Measurements from ENCODE around the gene FLOT2.

DNA sequence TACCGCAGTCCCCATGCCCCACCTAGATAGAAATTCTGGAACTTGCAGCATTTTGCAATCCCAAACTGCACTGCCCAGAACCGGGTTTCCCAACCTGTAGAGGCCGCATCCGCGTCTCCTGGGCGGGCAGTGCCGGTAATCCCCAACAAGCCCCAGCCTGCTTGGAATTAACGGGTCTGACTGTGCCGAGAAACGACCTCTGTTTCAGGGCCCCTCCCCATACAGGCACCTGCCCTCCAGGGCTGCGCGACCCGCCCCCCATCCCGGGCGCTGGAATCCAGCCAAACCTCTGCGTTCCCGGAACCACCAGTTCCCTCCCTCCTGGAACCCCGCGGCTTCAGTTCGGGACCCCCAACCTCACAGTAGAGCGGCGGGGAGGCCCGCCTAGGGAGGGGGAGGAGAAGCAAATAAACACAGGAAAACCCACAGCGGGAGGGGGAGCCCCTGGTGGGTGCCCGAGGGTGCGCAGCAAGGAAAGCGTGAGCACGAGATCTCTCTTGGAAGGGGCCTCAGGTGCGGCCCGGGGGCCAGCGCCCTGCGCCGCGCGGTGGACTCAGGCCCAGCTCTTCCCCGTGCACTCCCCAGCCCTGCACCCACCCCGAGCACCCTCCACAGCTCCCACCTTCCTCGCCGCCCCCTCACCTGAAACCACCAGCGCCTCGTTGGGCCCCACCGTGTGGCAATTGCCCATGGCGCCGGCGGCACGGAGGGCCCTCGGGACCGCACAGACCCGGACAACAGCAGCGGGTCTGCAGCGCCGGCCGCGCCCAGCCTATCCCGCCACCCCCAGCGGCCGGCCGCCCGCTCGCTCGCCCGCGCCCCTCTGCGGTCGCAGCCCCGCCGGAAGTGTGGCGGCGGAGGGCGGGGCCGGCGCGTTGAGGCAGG, at the start of gene FLOT2:
- TF ChIP-seq CTCF (conservative IDR thresholded peaks at IDR 0.05 in 1 of 2, IDR thresholded peaks at IDR 0.05 in 1 of 2; ENCODE audit: low read depth in 1 of 2, low read length in 2 of 2): peak; percentile 29 to 33
- TF ChIP-seq EZH2 (IDR thresholded peaks at IDR 0.05; ENCODE audit: low read length, missing control alignments): no peak

Data from fibroblast of lung (primary cell).